ENCODE measurements around the gene LPP. TPM values are rescaled to one million over a fixed set of nuclear protein-coding genes. Genes with fewer than 3 reads are reported as not detected.

The LPP gene
- total RNA-seq, 6 experiments from 2014 or later = 41.5 to 90.5 (median 69.5) TPM

DNA sequence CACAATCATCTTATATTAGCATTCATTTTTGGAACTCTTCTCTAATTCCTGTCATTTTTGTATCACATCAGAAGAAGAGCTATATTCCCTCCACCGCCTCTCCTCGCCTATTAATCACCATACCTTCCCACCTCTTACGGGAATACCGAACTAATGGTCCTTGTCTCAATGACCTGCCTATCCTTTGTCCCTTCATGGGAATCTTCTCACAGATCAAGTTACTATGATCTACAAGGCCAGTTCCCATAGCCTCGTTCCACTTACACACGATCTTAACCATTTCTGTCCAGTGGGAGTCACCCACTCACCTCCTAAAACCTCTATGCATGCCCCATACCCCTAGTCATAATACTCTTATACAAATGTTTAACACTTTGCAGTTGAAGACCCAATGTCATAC lies 675.2 kb downstream of the LPP start:
- intact Hi-C loops (cut with DNase I) = no loop called here
- peaks cover 0 to 19% (median 3%) of the 10 kb centered on the region in 4 donors for H3K4me1 ChIP-seq
- H3K36me3 ChIP-seq = no peaks in the 10 kb centered on the region
- no peak overlapping the region for H3K4me3 ChIP-seq
- no peak for TF ChIP-seq POLR2A (IDR thresholded peaks at IDR 0.05)
- TF ChIP-seq, protein P1, sequence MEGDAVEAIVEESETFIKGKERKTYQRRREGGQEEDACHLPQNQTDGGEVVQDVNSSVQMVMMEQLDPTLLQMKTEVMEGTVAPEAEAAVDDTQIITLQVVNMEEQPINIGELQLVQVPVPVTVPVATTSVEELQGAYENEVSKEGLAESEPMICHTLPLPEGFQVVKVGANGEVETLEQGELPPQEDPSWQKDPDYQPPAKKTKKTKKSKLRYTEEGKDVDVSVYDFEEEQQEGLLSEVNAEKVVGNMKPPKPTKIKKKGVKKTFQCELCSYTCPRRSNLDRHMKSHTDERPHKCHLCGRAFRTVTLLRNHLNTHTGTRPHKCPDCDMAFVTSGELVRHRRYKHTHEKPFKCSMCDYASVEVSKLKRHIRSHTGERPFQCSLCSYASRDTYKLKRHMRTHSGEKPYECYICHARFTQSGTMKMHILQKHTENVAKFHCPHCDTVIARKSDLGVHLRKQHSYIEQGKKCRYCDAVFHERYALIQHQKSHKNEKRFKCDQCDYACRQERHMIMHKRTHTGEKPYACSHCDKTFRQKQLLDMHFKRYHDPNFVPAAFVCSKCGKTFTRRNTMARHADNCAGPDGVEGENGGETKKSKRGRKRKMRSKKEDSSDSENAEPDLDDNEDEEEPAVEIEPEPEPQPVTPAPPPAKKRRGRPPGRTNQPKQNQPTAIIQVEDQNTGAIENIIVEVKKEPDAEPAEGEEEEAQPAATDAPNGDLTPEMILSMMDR (IDR thresholded peaks at IDR 0.05) = no peak
- no peak overlapping the region for H3K27ac ChIP-seq
- H3K27me3 ChIP-seq = no peaks in the 10 kb centered on the region
- ATAC-seq = no peak
- DNase-seq = no peak
- H3K9me3 ChIP-seq = no peaks in the 10 kb centered on the region
- 75% methylated on average over 6 of the region's 6 CpGs for WGBS (ENCODE audit: insufficient coverage, low coverage, low lambda C conversion rate, missing lambda C conversion rate)

DNA sequence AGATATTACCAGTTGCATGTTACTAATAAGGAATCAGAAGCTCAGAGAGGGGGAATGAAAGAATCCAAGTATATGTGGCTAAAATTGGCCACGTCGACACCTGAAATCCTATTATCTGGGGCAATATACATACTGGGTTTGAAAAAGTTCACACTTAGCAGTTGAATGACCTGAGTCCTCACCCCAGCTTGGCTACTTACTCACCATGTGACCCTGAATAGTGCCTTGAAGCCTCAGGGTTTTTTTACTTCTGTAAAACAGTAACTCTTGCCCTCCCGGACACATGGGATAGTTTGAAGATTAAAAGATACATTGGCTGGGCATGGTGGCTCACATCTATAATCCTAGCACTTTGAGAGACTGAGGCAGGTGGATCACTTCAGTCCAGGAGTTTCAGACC lies 675.6 kb downstream of the LPP start:
- Histone ChIP-seq H3K27ac (no peak overlapping the region), H3K9me3 (no peaks in the 10 kb centered on the region), H3K4me1 (peaks cover 0 to 19% (median 3%) of the 10 kb centered on the region in 4 donors), H3K36me3 (no peaks in the 10 kb centered on the region), H3K27me3 (no peaks in the 10 kb centered on the region), H3K4me3 (no peak overlapping the region)
- intact Hi-C loops (cut with DNase I) = no loop called here
- no peak for DNase-seq
- WGBS (ENCODE audit: insufficient coverage, low coverage, low lambda C conversion rate, missing lambda C conversion rate) = 22% methylated on average over 3 of the region's 3 CpGs
- ATAC-seq = peak; percentile 57 to 76 (median 64)
- TF ChIP-seq, protein P1 (IDR thresholded peaks at IDR 0.05) = no peak
- TF ChIP-seq POLR2A (IDR thresholded peaks at IDR 0.05) = no peak

DNA sequence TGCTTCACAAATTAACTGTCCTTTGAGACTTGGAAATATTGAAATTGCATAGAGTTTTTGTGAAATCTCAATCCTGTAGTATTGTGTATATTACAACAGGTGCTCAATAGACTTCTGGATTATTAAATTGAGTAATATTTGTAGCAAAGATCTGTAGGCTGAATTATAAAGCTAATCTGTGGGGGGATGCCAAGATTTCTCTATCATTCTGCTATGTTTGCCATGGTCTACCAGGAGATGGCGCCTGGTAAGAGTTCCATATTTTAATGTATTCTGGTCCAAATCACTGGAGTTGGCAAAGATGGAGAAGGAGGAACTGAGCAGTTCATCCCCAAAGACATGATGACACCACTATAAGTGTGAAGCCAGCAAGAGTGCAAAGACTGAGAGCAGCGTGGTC lies 676.9 kb downstream of the LPP start:
- DNase-seq (no peak), ATAC-seq (peak; percentile 45 to 64 (median 50))
- Histone ChIP-seq H3K4me3 (no peak overlapping the region), H3K4me1 (peaks cover 0 to 19% (median 3%) of the 10 kb centered on the region in 4 donors), H3K27me3 (no peaks in the 10 kb centered on the region), H3K27ac (no peak overlapping the region), H3K36me3 (no peaks in the 10 kb centered on the region), H3K9me3 (no peaks in the 10 kb centered on the region)
- no peak for TF ChIP-seq POLR2A (IDR thresholded peaks at IDR 0.05)
- TF ChIP-seq, protein P1 (IDR thresholded peaks at IDR 0.05) = peak; percentile 5 to 30 (median 16)
- intact Hi-C loops (cut with DNase I) = no loop called here
- 59% methylated on average over 2 of the region's 2 CpGs for WGBS (ENCODE audit: insufficient coverage, low coverage, low lambda C conversion rate, missing lambda C conversion rate)

DNA sequence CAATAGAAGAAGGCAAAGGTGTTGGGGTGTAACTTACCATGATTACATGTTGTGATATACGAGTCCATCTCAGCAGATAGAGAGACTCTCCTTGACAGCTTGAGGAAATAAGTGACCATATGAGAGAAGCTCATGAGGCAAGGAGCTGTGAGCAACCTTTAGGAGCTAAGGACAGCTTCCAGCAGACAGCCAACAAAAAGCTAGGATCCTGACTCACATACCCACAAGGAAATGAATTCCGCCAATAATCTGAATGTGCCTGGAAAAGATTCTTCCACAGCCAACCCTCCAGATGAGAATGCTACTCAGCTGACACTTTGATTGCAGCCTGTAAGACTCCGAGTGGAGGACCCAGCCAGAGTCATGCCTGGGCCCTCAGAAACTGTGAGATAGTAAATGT lies 678.2 kb downstream of the LPP start:
- no peak for DNase-seq
- WGBS (ENCODE audit: insufficient coverage, low coverage, low lambda C conversion rate, missing lambda C conversion rate) = no CpG with 5 or more reads among the region's 3 CpGs
- H3K4me1 ChIP-seq = peaks cover 0 to 19% (median 3%) of the 10 kb centered on the region in 4 donors
- H3K9me3 ChIP-seq = no peaks in the 10 kb centered on the region
- H3K27me3 ChIP-seq = no peaks in the 10 kb centered on the region
- TF ChIP-seq, protein P1 (IDR thresholded peaks at IDR 0.05) = no peak
- no peak for TF ChIP-seq POLR2A (IDR thresholded peaks at IDR 0.05)
- no peak for ATAC-seq
- no peak overlapping the region for H3K27ac ChIP-seq
- no peak overlapping the region for H3K4me3 ChIP-seq
- intact Hi-C loops (cut with DNase I) = no loop called here
- no peaks in the 10 kb centered on the region for H3K36me3 ChIP-seq

Data from right lobe of liver (tissue), 6 donors.